Measurements from ENCODE around the gene HAPSTR1.

Gene HAPSTR1

GRCh38 chr16:9096416-9096952 is 5.0 kb downstream of the HAPSTR1 start:
- no peak for DNase-seq (ENCODE audit: low spot score)

DNA sequence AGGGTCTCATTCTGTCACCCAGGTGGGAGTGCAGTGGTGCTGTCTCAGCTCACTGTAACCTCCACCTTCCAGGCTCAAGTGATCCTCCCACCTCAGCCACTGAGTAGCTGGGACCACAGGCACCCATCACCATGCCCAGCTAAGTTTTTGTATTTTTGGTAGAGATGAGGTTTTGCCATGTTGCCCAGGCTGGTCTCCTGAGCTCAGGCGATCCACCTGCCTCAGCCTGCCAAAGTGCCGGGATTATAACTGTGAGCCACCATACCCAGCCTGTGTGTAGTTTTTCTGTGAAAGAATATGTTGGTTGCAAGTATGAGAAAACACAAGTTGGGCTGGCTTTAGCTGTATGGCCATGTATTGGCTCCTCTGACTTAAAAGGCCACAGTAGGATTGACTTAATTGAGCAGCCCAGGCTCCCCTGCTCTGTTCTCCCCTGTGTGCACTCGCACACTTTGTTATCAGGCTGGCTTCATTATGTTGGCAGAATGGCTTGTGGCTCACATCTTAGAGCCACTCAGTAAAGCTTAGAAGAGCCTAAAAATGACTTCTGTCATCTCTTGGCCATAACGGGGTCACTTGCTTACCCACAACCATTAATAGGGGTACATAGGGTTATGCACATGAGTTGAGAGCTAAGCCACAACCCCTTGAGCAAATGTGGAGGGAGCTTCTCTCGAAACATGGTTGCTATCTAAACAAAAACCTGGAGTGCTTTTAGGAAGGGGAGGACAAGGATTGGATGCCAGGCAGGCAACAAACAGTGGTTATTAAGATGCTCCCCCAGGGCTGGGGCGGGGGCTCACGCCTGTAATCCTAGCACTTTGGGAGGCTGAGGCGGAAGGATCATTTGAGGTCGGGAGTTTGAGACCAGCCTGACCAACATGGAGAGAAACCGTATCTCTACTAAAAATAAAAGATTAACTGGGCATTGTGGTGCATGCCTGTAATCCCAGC is 6.1 kb downstream of the HAPSTR1 start:
- no peak for DNase-seq (ENCODE audit: low spot score)

GRCh38 chr16:9098377-9099090 is 7.1 kb downstream of the HAPSTR1 start:
- no peak for DNase-seq (ENCODE audit: low spot score)

GRCh38 chr16:9099131-9099625 is 7.7 kb downstream of the HAPSTR1 start:
- DNase-seq (ENCODE audit: low spot score) = no peak

DNA sequence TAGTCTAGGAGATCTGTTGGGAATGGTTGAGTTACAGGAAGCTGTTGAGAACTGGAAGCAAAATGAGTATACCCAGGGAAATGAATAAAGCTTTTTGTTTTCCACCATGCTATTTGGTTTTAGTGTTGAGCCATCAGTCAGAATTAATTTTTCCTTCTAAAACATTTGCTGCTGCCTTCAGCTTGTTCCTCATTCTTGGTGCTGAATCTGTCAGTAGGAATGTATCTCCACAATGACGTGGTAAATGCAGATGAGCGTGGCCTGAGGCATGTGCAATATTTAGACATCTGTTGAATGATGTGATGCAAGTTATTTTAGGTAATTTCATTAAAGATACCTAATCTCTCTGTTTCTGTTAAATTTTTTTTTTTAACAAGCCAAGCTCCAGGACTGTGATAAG is 10.9 kb downstream of the HAPSTR1 start:
- no peak for DNase-seq (ENCODE audit: low spot score)

GRCh38 chr16:9102943-9103342 is 11.5 kb downstream of the HAPSTR1 start:
- no peak for DNase-seq (ENCODE audit: low spot score)

- no peak for DNase-seq (ENCODE audit: low spot score)
Measured at GRCh38 chr16:9103546-9103945, 12.1 kb downstream of the HAPSTR1 start.

GRCh38 chr16:9105189-9105588 is 13.7 kb downstream of the HAPSTR1 start:
- DNase-seq (ENCODE audit: low spot score) = no peak

DNA sequence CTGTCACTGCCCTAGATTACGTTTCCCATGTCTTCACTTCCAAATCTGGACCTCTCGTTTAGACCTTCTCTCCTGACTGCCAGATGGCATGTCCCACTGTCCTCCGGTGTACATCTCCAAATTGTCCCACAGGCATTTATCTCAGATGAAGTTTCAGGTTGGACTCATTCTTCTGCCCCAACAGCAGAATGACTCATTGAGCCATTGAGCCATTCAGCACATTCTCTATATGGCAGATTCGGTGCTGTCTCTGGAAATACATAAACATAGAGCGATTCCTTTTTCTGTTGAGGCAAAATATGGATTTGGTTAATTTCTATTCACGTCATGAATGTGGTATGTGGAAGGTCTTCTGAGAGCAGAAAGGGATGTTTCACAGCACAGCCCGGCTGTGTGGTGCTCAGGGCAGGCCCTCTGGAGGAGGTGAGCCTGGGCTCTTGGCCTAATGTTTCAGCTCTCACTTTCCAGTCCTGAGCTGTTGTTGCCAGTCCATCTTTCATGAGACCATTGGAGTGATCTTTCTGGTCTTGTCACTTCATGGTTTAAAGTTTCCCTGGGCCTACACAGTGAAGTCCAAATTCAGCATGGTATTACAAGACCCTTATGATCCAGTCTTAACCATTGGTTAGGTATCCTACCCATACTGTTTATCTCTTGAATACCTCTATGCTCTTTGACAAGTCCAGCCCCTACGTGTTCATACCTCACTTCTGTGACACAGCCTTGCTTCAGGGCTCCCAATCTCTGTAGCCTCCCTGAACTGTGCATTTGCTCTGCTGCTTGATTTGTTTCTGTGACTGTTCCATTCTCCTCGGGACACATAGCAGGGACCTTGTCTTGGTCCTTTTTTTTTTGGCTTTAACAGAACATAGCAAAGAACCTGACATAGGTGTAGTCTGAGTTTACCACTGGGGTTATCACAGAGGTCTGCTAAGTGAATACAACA is 15.9 kb downstream of the HAPSTR1 start:
- no peak for DNase-seq (ENCODE audit: low spot score)

DNA sequence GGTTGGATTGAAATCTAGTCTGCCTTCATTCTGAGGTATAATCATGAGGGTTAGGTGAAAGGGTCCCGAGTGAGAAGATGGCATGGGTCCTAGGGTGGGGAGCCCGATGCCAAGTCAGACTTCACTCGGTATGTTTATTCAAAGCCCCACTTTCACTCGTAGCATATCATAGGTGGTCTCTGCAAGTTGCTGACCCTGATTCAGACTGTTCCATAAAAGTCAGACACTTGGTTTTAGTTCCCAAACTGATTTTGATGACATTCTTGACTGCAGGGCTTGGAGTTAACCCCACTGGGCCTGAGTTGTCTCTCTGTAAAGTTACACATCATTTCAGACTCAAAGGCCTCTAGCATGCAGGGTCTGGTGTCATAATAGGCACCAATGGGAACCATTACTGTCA is 17.8 kb downstream of the HAPSTR1 start:
- no peak for DNase-seq (ENCODE audit: low spot score)

DNA sequence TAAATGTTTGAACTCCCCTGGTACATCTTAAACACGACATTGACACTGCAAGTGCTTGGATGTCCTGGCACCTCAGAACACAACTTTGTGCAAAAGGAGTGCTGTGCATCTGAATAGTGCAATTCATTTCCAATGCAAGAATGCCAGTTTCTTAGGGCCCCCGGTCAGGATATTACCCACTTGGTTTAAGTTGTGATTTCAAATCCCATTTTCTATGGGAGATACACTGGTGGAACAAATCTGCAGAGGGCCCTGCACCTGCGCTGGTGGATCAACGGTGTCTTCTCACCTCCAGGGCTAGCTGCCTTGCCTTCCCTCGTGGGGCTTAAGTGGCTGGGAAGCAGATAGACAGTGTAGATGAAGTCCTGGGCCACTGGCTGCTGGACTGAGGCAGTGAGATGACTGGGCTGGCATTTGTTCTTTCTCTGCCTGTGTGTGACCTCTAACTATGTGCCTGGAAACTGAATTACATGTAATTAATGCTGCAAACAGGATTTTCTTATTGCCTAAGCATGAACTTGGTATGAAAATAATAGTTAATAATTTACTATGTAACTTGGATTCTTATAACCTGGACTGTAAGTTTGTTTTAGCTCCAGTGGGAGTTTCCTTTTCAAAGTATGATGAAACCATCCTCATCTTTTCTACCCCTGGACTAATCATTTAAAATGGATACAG is 20.9 kb downstream of the HAPSTR1 start:
- DNase-seq (ENCODE audit: low spot score) = no peak

- DNase-seq (ENCODE audit: low spot score) = no peak
Measured at GRCh38 chr16:9112844-9113186, 21.4 kb downstream of the HAPSTR1 start.

- no peak for DNase-seq (ENCODE audit: low spot score)
Measured at GRCh38 chr16:9113707-9114106, 22.3 kb downstream of the HAPSTR1 start.

DNA sequence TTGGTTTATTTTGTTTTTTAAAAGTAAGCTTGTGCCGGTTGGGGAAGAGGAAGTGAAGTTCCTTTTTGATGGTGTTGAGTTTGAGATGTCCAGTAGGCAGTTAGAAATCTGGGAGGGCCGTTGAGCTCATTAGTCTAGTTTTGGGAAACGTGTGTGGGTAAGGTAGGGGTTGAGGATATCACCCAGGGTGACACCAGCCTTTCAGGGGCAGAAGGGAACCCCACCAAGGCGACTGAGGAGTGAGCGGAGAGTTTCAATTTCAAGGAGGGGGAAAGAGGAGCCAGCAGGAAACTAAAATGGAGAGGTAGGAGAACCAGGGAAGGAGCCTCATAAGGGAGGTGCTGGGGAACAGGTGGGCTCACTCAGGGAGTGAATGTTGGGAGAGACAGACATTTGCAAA is 22.7 kb downstream of the HAPSTR1 start:
- DNase-seq (ENCODE audit: low spot score) = no peak

DNA sequence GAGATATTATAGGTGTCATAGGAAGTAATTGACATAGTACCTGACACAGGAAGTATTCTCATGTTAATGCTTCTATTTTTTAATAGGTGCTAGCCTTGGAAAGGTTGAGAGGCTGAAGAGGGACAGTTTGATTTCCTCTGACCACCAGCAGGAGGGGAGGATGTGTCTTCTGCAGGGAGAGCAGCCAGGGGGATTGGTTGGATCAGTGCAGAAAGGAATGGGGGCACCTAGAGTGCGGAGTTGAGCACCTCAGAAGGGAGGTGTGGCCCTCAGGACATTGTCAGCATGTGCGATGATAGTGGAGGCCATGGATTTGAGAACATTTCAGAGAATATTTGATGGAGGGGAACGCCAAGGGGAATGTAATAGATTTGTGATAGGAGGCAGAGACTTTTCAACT is 23.4 kb downstream of the HAPSTR1 start:
- DNase-seq (ENCODE audit: low spot score) = no peak

DNA sequence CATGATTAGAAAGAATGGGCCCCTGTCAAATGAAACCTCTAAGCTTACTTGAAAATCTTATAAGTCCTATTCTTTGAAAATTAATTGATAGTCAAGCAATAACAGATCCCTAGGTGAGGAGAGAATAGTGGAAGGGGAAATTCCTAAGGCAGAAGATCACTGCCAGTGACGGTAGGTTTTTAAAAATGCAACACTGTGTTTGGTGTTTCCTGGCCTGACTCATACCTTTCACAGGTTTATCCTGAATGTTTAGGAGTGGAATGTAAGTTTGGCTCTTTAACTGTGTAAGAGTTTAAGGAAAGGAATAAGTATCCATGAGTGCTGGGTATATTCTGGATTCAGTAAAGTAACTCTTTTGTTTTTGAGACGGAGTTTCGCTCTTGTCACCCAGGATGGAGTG is 23.8 kb downstream of the HAPSTR1 start:
- DNase-seq (ENCODE audit: low spot score) = no peak

GRCh38 chr16:9116141-9116540 is 24.7 kb downstream of the HAPSTR1 start:
- no peak for DNase-seq (ENCODE audit: low spot score)

DNA sequence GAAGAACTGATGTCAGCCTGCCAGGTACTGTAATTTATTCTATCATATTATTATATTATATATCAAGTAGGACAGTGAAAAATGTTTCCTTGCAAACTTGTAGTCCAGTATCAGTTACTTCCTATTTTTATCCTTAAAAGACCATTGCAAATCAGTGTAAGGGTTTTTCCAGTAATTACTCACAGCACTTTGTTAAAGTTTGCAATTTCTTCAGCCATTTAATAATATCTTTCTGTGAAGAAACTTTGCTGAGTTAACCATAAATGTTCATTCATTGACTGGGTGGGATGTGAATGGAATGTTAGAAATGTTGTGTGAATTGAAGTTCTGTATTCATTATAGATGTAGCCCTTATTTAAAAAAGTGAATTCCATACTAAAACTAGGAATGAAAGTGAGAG is 26.7 kb downstream of the HAPSTR1 start:
- no peak for DNase-seq (ENCODE audit: low spot score)

GRCh38 chr16:9119795-9120194 is 28.4 kb downstream of the HAPSTR1 start:
- no peak for DNase-seq (ENCODE audit: low spot score)

- DNase-seq (ENCODE audit: low spot score) = no peak
Measured at GRCh38 chr16:9122342-9122741, 30.9 kb downstream of the HAPSTR1 start.

DNA sequence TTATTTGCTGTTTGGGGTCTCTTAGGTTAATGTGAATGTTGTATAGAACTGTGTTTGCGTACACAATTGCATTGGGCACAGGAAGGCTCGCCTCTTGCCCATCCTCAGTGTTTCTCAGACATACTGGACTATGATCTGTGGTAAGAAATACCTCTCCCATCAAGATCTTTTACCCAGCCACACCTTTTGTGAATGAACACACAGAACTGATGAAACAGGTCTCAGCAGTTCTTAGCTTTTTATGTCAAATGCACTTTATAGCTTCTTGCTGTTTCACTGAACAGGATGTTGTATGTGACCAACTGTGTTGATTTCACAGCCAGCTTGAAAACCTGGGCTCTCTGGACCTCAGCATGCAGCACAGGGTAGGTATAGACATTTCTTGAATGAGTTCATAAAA is 31.5 kb downstream of the HAPSTR1 start:
- no peak for DNase-seq (ENCODE audit: low spot score)

All from CD4-positive, alpha-beta T cell treated with Interleukin-6 at 100 ng/mL for 8 hours (primary cell).